GM19395 (cell line): ENCODE measurements around the gene NANOGP8.
A peak's percentile ranks its signal among the peaks of the same experiment; 100 is the strongest.

Experiments
- ATAC-seq: cut with Tn5 transposase; IDR thresholded peaks from one replicate; pipeline ENCODE4 v1.9.1; 2021; ENCODE audit warnings: mild to moderate bottlenecking, moderate library complexity; ENCODE audit not compliant: unreplicated experiment

The NANOGP8 gene

DNA sequence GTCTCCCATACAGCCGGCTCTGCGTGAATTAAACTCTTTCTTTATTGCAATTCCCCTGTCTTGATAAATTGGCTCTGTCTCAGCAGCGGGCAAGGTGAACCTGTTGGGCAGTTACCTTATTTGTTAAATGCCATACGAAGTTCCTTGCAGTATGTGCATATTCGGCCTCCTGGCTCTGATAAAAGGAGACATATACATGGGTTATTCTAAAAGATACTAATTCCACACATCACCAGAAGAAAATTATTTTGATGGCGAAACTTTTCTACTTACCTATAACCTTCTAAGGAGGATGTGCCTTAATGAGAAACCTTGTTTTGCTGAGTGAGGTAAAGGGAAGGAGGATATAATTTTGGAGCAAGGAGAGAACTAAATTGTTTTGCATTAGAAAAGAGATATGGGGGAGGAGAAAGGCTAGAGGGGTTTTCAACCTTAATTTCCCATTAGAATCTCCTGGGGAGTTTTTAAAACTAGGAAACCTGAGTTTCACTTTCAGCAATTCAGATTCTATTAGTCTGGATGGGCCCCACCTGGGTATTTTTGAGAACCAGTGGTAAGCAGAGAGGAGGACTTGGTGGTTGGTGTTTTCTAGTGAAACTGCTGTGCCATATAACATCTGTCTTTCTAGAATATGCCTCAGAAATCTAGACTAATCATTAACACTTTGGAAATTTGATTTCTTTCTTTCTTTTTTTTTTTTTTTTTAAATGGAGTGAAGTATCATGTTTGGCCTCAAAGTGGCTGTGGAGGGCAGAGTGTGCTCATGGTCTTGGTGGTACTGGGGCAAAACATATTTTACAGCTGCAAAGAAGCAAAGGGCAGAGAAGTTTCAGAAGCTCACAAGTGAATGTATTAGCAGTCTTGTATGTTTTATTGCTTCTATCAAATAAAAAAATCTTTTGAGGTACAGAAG, 23.0 kb downstream of the NANOGP8 start:
- peak; percentile 48 for ATAC-seq

DNA sequence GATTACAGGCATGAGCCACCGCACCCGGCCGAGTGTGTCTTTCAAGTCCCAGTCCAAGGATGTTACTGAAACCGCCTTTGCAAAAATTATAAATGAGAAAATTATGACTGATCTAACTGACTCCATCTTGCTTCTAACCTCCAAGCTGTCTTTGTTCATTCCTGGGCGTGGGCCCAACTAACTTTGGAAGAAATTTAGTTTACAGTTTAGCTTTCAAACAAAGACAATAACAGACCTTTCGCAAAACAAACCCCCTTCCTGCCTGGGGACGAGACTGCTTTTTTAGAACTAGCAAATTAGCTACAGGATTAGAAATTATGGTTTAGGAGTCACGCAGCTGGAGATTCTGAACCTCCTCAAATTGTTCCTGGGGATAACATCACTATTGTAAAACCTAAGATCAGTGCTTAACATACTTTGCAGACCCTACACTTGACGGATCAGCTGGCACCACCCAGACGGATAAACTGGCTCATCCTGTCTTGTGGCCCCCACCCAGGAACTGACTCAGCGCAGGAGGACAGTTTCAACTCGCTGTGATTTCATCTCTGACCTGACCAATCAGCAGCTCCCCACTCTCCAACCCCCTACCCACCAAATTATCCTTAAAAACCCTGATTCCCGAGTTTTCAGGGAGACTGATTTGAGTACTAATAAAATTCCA, 23.8 kb downstream of the NANOGP8 start:
- ATAC-seq, result no peak

DNA sequence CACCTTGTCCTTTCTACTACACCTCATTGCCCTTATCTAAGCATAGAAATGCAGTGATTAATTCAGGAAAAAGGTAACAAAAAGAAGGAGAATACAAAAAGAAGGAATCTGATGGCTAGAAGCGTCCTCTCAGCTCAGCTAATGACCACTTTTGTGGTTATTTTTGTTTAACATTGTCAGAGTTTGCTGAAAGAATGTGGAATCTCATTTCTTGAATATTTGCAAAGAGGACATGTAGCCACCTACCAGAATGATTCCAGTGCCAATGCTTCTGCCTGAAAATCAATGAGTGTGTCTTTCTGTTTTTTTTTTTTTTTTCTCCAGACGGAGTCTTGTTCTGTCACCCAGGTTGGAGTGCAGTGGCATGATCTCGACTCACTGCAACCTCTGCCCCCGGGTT, 24.5 kb downstream of the NANOGP8 start:
- ATAC-seq, result no peak

DNA sequence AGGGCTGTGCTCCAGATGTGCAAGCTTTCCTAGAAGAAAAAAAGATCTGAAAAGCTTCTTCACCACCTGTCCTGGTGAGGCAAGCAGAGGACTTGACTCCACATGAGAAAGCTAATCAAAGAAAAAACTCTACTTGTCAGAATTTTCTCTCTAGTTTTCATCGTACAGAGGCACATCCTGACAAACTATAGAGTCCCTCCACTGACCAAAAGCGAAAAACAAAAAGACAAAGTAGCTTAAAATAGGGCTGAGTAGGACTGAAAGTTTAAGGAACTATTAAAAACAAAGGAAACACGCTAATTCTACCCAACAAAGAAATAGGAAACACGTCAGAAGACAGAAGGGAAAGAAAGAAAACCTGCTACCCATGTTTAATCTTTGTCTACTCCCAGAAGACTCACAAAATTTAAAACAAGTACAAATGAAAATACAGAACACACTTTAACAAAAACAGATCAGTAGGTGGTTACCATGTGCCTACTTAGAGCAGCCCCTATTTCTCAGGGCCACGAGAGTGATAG, 26.5 kb downstream of the NANOGP8 start:
- ATAC-seq, result no peak

DNA sequence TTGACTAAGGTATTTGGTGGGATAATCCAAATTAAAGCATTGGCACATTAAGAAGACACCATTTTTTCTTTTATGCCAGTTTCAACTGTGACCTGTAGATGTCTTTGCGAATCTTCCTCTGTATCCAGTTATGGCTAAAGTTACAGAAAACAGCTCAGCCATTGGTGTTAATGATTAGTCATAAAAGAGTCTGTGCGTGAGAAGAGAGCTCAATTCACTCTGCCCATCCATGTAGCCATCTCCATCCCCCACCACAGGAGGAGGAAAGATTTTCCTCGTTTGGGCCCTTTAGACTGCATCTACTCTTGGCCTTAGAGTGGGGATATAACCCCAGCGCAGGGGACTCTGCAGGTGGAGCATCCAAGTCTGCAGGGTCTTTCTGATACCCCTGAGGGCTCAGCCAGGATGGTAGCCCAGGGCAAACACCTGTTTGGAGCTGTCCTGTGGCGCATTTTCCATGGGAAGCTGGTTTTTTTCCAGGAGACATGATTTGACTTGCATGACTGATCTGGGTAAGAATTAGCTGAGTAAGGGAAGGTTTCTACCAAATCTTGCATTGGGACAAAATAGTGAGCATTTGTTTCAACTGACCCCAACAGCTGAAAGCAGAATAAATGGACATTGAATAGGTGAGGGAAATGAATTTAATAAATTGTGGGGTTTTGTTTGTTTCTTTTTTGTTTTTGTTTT, 29.5 kb downstream of the NANOGP8 start:
- no peak for ATAC-seq

DNA sequence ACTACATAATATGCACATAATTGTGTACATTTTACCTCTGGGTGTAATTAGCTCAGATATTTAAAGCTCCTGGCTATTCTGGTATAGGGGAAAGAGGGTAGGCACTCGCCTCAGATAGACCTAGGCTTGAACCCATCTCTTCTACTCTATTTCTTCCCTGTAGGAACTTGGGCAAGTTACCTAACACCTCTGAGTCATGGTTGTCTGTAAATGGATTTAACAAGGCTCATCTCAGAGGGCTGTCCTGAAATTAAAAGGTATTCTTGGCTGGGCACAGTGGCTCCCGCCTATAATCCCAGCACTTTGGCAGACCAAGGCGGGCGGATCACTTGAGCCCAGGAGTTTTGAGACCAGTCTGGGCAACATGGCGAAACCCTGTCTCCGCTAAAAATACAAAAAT, 30.7 kb downstream of the NANOGP8 start:
- no peak for ATAC-seq

DNA sequence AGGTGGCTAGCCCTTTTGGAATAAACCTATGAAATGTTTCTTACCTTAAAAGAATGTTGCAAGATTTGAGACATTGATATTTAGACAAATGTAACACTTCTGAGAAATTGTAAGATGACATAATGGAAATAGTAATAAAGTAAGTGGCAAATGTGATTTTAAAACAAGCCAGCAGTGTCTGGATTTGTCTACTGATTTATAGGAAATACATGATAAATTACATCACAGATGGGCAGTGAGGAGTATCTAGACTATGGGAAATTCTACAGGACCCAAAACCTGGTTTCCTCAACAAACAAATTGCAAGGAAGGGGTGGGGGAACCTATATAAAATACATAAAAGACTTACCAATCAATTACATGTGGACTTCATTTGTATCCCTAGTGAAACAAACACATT, 37.1 kb downstream of the NANOGP8 start:
- no peak for ATAC-seq

DNA sequence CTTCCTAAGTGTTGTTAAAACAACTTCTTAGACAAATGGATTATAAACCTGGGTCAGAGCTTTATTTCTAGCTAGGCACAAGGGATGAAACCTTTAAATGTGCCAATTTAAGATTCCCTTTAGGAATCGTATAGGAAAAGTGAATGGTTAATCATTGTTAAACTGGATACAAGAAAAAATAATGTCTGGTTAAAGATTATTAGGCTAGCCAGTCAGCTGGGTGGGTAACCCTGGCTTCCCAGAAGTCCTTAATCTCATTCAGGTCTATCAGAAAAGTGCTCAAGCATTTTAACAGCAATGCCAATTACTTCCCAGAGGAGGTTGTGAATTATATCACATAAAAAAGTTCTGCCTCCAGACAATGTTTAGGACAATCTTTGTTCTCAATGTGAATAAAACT, 37.6 kb downstream of the NANOGP8 start:
- ATAC-seq, result no peak

DNA sequence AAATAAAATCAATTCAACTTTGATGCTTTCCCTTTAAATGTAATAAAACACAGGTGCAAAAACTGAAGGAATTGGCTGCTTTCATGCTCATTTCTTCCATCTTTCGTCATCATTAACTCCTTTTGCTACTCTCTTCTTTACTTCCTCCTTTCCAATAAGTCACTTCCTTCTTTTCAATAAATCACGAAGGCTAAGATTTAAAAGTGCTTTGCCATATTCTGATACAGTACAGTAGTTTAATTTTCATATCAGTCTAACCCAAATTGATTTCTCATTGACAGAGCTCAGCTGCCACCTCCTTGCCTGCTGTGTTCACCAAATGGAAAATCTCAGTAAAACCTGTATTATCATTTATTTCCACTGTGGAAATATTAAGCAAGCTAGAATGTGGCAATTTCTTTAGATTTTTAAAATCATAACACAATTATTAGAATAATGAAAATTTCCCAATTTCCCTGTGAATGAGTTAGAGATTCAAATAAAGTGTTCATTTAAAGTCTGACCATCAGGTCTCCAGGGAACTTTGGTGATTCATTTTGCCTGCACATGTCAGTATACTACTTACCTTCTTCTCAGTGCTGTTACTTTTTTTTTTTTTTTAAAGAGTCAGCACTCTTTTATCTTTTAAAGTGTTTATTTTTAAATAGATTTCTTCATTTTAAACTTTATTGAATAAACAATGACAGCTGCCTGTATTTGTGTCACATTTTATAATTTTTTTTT, 41.6 kb downstream of the NANOGP8 start:
- ATAC-seq, result no peak

DNA sequence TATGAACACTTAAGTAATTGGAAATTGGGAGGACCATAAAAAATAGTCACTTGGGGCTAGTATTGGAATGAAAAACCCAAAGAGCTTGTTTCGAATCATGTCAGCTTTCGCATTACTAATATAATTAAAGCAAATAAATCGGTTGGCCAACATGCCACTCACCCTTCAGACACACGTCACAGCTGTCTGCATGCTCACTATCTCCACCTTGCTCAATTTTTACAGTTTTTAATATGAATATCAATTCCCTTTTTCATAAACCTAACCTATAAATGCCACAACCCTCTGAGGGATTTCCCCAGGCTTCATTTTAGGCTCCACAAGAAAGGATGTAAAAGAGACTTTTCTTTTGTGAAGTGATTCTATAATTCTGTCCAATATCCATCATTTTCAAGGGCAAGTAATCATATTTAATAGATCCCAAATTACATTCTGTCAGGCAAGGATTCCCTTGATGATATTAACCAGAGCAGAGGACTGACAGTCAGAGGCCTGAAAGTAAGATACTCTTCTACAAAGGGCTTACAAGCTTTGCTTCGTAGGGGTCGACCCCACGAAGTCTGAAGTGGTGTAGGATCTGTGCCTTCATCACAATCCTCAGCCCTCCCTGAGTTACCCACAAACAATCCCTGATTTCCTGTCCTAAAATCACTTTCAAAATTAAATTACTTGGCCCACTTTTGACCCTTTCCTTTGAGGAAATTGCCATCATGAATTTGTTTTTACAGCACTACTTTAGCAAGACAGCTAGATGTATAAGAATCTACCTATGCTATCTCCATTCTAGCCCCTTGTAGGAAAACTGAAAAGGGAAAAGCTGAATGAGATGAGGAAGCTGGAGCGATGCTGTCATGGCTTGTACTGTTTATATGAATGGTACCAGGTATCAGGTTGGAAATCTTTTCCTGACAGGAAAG, 44.5 kb downstream of the NANOGP8 start:
- no peak for ATAC-seq

DNA sequence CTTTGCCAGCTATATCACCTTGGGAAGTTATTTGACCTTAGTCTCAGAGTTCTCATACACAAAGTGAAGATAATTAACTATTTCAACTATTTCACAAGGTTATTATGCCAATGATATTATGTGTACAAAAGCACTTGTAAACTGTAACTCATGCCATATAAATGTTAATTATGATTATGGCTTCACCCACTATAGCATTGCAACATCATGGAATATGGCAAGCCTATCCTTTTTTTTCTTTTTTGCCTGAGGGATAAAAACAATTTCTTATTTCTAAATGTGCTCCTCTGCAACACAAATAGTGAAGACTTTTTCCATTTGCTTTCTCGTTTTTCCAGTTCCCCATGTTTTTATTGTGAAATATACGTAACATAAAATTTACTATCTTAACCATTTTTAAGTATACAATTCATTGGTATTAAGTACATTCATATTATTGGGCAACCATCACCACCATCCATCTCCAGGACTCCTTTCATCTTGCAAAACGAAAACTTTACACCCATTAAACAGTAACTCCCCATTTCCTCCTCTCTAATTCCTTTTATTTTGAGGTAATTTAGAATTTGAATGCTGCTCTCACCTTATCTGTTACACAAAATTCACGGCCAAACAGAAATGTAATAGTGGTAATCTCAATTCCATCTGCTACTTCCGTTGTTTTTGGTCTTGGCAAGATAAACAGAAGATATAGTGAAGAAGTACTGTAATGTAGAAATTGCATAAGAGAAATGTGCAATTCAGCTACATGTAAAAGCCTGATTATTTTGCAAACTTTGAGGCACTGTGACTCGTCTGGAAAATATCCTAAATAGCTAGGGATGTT, 46.3 kb downstream of the NANOGP8 start:
- no peak for ATAC-seq
